GM21515 (cell line): Measurements from ENCODE around the gene ASPDH.
"Not testable (repeated sequence)": the region's sequence is repeated elsewhere in the genome, so short reads cannot be mapped to it uniquely, and the experiment has no call there.

Experiments
- ATAC-seq: cut with Tn5 transposase; IDR thresholded peaks from one replicate; pipeline ENCODE4 v1.9.1; 2021; ENCODE audit not compliant: unreplicated experiment

Gene ASPDH

GRCh38 chr19:50548191-50549058, 34.7 kb upstream of the ASPDH start:
- no peak for ATAC-seq

GRCh38 chr19:50547385-50548190, 33.9 kb upstream of the ASPDH start:
- no peak for ATAC-seq

GRCh38 chr19:50546527-50547221, 33.0 kb upstream of the ASPDH start:
- no peak for ATAC-seq

GRCh38 chr19:50542943-50543342, 29.2 kb upstream of the ASPDH start:
- no peak for ATAC-seq

- no peak for ATAC-seq
Measured at GRCh38 chr19:50537769-50538230, 24.1 kb upstream of the ASPDH start.

GRCh38 chr19:50537306-50537685, 23.6 kb upstream of the ASPDH start:
- ATAC-seq, result no peak

GRCh38 chr19:50536662-50537305, 23.1 kb upstream of the ASPDH start:
- no peak for ATAC-seq

GRCh38 chr19:50535672-50536187, 22.0 kb upstream of the ASPDH start:
- no peak for ATAC-seq

GRCh38 chr19:50534478-50534877, 20.8 kb upstream of the ASPDH start:
- no peak for ATAC-seq

GRCh38 chr19:50532952-50533351, 19.2 kb upstream of the ASPDH start:
- no peak for ATAC-seq

- no peak for ATAC-seq
Measured at GRCh38 chr19:50531171-50531612, 17.5 kb upstream of the ASPDH start.

- ATAC-seq, result not testable (repeated sequence)
Measured at GRCh38 chr19:50528052-50528451, 14.3 kb upstream of the ASPDH start.

GRCh38 chr19:50522881-50523280, 9.2 kb upstream of the ASPDH start:
- ATAC-seq, result no peak

GRCh38 chr19:50520822-50521465, 7.2 kb upstream of the ASPDH start:
- ATAC-seq, result no peak

GRCh38 chr19:50519006-50519575, 5.4 kb upstream of the ASPDH start:
- ATAC-seq, result no peak

- ATAC-seq, result no peak
Measured at GRCh38 chr19:50518091-50519005, 4.6 kb upstream of the ASPDH start.

GRCh38 chr19:50517704-50518075, 4.0 kb upstream of the ASPDH start:
- ATAC-seq, result no peak

GRCh38 chr19:50516964-50517703, 3.4 kb upstream of the ASPDH start:
- no peak for ATAC-seq
